HG03378 (cell line): ENCODE results near the gene FRMD3.

ENCODE experiments used
- ATAC-seq: cut with Tn5 transposase; IDR thresholded peaks from one replicate; pipeline ENCODE4 v1.9.1; 2021; ENCODE audit warnings: mild to moderate bottlenecking, moderate library complexity; ENCODE audit not compliant: unreplicated experiment

The FRMD3 gene

DNA sequence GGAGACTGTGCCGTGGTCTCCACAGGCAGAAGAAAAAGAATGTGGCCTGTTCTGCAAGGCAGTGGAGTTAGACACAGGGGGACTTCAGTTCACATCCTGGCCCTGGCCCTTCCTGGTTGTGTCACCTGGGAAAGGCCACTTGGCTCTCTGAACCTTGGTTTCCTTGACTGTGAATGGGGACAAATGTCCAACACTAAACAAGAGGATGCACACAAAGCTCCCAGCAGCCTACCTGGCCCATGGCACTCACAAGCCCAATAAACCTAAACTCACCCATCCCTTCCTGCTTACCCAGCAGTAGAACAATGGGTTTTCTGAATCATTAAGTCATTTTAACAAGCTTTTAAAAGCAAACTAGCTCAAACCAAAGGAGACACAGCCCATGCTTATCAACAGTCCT, 103.9 kb downstream of the FRMD3 start:
- no peak for ATAC-seq

DNA sequence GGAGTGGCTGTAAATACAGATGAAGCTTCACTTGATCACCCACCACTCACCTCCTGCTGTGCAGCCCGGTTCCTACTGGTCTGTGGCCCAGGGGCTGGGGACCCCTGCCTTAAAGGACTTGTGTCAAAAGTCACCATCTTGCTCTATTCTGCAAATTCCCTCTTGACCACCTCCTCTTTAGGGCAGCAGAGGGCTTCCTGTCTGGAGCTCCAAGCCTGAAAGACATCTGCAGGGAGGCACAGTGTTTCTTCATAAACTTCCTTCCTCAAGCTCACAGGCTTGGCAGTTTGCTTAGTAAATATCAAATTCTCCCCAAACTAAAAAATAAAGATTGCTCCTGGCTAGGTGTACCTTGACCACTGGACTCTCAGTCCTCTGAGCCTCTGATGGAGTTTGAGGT, 104.4 kb downstream of the FRMD3 start:
- no peak for ATAC-seq

DNA sequence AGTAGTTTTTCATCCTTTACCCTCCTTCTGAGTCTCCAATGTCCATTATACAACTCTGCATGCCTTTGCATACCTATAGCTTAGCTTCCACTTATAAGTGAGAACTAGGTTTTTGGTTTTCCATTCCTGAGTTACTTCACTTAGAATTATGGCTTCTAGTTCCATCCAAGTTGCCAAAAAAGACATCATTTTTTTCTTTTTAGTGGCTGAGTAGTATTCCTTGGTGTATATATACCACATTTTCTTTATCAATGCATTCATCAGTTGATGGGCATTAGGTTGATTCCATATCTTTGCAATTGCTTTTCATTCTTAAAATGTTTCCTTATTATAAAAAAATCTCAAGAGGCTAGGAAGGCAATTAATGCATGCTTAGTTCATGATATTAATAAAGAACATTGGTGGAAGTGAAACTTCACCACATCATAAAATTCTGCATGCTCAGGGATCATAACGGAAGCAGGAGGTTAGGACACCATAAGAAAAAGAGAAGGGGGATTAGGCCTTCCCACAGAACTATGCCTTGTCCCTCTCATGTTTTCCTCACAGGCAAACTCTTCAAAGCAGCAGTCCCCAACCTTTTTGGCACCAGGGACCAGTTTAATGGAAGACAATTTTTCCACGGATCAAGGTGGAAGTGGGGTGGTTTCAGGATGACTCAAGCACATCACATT, 105.2 kb downstream of the FRMD3 start:
- ATAC-seq, result no peak

DNA sequence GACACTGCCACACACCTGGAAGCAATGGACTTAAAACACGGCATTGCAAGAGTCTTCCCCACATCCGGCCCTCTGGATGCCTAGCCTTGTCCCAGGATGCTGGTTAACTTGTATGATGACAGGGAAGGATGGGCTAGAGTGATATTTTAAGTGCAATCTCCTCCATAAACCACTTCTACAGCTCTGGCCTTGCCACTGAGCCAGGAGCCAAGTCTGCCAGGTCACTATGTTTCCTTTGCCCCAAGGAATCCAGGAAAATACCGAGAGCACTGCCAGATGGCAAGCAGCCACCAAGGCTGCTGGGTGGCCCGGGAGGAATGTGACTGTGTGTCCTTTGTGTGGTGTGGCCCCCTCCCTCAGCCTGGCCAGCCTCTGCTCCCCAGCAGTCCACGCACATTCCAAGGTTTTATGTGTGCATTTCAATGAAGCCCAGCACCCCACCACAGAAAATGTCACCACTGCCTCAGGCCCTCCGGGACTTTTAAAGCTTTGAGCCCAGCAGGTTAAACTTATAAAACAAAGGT, 106.0 kb downstream of the FRMD3 start:
- ATAC-seq, result no peak

DNA sequence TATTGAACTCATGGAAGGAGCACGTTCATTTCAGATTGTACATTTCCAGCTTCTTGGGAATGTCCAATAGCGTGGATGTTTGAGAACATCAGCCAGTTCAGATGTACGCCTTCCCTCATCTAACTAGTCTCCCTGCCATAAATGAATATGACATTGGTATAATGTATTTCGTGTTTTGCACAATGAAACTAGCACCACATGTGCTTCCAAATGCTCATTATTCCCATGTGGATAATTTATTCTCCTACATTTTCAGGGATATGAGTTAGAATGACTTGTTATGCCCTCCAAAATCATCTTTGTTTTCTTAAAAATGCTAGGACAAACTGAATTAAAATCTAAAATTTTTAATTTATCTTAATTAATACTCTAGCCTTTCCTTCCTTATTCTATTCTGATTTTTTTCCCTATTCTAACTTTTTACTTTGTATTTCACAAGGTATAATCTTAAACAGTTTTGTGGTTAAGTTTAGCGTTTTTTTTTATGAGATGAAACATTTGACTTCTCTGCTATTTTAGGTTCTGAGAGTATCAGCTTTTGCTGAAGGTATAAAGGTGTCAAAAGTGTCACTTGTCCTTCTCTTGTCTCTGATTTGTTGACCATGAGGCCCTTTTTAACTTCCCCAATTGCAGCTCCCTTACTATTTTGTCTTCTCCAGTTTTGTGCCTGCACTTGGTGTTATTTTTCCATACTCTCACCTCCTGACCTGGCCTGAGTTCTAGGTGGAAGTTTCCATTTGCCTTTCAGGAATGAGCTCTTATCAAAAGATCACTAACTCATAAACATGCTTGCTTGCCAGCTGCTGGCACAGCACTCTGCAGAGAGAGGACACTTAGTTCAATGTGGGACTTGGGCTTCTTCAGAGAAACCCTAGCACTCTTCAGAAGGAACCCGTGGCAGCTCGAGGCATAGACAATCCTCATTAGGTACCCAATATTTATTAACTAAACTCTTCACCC, 106.8 kb downstream of the FRMD3 start:
- no peak for ATAC-seq

DNA sequence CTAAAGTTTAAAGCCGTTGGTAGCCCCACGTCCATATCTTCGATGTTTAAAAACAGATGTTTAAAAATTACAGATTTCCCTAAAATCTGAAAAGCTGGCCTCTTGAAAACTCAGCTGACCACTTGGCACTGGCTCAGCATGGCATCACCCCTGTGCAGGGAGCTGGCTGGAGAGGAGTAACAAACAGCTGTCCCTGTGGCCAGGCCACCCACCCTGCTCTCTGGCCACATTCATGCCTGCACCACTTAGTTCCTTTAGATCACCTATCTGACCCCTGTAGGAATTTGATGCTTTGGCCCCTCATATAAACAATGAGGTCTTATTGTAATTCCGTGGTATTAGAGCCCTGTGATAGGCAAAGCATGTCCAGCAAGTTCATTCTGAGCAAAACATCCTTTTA, 107.5 kb downstream of the FRMD3 start:
- ATAC-seq, result no peak

DNA sequence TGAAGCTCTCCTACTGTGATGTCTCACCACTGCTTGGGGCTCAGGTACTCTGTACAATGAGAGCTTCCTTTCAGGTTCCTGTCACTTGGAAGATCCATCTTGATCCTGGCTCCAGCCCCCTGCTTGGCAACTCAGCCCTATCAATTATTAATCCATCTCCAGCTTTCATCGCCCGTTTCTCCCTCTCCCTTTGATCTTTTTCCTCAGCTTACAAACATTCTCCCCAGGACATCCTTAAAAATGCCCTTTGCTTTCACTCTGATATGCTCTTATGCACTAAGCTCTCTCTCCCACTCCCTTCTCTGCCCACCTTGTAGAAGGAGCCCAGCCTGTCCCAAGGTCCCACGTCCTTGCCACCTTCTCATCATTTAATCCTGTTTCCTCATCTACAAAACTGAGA, 109.0 kb downstream of the FRMD3 start:
- ATAC-seq, result no peak

DNA sequence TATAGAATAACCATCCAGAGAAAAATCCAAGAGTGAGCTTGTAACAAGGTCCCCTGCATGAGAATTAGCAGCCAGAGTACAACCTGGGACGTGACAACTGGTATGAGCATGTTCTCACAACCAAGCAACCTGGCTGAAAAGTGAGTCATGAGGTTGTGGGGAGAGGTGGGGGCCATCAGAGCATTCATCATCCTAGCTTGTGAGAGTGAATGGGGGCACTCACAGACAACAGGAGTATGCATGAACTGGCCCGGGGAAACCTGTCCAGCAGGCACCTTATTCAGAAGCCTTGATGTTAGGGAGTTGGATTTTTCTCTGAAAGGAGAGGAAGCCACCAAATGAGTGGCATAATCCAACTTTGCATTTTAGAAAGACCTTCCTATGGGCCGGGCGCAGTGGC, 113.0 kb downstream of the FRMD3 start:
- ATAC-seq, result no peak

DNA sequence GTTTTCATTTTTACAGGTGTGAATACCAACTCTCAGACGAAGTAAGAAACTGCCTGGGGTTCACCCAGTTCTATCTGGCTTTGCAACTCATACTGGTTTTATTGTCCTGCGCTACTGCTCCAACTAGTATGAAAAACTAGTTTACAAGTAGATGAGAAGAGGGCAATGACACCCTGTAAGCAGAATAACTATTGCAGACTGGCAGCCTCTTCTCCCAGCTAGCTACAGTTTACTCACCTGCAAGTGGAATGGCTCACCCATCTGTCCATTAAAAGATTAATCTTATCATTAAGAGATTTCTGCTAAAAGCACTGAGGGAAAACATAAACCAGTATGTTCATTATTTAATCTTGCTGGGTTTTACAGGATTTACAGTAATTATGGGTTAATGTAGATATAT, 113.4 kb downstream of the FRMD3 start:
- no peak for ATAC-seq

DNA sequence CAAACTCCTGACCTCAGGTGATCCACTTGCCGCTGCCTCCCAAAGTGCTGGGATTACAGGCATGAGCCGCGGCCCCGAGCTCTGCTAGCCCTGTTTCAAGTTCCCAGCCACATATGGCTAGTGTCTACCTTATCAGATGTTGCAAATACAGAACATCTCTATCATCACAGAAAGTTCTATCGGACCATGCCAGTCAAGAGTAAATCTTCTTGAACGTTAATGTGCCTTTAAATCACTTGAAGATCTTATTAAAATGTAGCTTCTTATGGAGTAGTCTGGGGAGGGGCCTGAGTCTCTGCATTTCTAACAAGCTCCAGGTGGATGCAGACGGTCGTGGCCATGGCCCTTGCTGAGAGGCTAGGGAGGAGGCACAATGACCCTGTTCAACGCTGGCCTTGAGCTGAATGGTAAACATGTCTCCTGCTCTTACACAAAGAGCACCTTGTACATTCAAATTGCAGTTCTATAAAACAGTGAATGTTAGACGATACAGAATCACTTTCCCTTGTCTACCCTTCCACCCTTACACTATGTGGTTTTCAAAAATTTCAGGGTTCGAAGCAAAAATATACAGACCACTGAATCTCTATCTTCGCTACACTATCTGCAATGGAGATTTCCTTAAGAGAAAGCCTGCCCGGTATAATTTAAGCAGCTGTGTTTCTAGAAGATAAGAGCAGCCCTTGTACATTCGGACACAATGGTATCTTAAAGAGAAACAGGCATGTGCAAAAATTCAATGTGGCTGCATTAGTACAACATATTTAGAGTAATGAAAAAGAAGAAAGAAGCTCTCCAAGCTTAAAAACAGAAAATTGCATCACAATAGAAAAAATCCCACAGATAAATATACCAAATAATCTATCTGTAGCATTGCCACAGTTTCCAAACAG, 114.1 kb downstream of the FRMD3 start:
- no peak for ATAC-seq

DNA sequence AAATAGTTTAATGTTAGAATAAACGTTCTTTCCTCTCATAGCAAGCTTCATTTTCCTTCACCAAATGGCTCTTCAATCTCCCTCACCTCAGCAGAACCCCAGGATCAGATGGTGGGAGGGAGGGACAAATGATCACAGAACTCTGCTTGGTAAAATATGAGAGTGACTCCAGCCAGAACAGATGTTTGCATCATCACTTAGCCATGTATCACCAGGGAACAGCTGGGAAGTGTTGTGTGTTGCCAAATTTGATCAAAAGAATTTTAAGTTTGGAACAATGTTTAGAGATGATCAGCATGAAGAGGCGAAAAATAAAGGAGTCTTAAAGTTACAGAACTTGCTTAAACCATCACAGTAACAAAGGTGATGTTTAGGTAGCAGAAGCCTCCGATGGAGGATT, 115.7 kb downstream of the FRMD3 start:
- no peak for ATAC-seq

DNA sequence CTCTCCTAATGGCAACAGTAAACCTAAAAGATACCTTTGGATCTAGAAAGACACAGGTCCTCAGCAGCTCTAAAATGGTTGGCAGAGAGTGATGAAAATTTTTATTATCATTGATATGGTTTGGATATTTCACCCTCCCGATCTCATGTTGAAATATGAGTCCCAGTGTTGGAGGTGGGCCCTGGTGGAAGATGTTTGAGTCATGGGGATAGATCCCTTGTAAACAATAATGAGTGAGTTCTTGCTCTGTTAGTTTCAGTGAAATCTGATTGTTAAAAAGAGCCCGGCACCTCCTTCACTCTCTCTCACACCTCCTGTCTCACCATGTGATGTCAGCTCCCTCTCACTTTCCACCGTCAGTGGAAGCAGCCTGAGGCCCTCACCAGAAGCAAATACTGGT, 117.7 kb downstream of the FRMD3 start:
- ATAC-seq, result no peak

DNA sequence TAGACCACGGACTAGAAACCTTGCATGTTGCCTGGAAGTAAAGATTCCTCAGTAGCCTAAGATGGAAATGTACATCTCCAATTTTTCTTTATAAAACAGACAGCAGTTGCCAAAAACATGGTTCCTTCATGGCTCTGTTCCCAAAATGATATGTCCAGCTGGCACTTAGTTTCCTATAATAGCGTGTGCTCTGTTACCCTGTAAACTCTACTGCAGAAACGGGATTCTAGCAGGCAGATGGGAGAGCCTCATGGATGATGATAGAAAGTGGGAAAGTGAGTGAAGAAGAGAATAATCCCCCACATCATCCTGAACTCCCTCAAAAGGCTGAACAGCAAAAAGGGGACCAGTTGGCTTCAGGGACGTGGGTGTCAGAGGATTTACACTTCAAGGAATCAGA, 118.2 kb downstream of the FRMD3 start:
- ATAC-seq, result no peak

DNA sequence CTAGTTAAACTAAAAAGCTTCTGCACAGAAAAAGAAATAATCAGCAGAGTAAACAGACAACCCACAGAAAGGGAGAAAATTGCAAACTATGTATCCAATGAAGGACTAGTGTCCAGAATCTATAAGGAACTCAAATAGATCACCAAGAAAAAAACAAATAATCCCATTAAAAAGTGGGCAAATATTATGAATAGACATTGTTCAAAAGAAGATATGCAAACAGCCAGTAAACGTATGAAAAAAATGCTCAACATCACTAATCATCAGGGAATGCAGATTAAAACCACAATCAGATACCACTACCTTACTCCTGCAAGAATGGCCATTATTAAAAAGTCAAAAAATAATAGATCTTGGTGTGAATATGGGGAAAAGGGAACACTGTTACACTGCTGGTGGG, 119.9 kb downstream of the FRMD3 start:
- no peak for ATAC-seq

DNA sequence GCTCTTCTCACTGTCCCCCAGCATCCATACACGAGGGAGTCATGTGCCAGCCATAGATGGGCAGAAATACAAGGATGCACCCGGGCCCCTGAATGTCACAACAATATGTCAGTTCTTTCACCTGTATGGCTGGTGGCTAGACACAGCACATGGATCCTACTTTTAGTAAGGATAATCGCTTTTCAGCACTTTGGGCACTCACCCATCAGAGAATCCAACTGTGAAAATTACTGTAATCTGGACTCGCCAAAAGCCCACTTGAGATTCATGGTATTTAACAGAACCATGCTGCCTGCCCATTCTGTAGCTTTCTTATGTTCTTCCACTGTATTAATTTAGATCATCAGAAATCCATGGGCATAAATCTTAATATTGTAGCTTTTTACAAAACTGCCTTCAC, 124.8 kb downstream of the FRMD3 start:
- no peak for ATAC-seq

DNA sequence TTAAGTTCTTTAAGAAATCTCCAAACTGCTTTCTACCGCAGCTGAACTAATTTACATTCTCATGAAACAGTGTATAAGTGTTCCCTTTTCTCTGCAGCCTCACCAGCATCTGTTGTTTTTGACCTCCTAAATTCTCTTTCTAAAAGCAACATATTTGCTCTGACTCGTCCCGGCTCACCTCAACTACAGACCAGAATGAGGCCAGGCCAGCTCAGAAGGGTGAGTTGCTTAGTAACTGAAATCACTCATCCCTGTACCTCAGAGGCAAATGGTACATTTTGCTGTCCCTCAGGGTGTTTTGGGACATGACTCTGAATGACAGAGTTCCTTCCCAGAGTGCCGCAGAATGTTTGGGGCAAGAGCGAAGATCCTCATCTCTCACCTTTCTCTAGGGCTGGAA, 127.5 kb downstream of the FRMD3 start:
- no peak for ATAC-seq

DNA sequence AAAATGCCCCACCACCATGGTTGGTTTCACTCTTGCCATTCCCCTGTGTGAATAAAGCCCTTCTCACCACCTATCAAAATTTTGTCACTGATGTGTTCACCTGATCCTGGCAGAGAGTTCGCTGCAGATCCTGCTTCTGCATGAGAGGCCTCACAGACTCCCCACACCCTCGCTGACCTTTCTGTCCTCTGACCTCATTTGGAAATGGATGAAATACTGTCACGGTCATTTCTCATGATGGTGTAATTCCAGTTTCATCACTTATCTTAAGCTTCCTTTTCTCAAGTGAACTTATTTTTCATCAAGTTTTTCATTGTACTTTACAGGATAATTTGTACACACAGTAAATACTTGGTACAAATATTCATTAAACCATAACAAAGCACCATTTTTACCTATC, 131.3 kb downstream of the FRMD3 start:
- ATAC-seq, result no peak

DNA sequence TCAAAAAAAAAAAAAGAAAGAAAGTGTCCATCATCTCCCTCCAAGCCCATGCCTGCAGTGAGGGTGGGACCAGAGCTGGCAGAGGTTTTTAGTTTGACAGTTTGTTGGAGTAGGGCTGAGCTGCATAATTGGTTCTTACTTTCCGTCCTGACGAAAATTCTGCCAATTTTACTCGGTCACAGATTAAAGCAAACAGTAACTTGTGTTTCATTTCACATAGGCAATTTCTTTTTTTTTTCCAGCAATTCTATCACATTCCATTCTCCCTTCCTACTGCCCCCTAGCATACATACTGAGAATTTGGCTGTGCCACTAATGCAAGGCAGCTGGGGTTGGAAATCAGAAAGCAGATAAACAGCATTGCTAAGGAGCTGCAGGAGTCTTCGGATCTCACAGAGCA, 132.4 kb downstream of the FRMD3 start:
- no peak for ATAC-seq

DNA sequence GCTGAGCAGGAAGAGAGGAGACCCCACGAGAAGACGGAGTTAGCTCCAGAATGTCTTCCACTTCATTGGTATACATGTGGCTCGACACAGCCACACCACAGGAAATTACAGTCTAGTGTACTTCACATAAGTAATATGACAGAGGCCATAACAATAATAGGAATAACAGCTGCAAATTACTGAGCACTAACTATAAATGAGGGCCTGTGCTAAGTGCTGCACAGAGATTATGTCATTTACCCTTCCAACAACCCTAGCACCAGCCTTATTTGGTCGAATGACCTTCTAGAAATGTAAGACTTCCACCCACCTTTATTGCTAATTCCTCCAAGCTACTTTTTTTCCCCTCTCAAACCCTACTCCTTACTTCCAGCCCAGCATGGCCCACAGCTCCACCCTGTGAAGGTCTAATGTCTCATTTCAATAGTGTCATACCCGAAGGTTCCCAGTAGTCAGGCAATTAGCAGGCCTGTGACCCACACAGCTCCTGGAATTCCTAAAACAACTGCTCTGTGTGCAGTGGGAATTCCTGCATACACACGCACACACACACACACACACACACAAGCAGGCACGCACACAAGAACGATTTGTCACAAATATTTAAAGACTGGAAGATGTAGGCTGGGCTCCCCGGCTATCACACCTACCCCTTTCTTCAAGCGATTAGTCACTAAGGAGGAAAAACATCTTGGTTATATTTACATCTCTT, 134.5 kb downstream of the FRMD3 start:
- ATAC-seq, result no peak

DNA sequence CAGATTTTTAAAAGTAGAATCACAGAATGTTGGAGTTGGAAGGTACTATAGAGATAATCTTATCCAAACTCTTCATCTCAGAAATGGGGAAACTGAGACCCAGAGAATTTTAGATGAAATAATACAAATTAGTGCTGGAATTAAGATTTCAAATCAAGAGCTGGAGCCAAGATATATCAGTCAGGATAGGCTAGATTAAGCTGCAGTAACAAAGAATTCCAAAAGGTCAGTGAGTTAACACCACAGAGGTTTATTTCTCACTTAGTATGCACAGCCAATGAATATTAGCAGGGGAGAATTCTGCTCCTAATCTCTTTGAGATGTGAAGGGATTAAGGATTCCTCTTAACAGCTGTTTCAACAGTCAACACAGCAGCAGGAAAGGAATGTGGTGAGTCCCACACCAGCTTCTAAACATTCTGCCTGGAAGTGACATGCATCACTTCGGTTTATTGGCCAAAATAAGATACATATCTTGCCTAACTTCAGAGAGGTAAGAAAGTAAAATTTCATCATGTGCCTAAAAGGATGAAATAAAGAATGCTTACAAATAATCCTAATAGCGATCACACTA, 136.8 kb downstream of the FRMD3 start:
- ATAC-seq, result no peak
